ENCODE measurements around the gene AGBL4.
A peak's percentile ranks its signal among the peaks of the same experiment; 100 is the strongest.

The AGBL4 gene

GRCh38 chr1:48808496-48808895 lies 1215.3 kb downstream of the AGBL4 start:
- DNase-seq = no peak

GRCh38 chr1:48807554-48808260 lies 1216.0 kb downstream of the AGBL4 start:
- DNase-seq = no peak

- no peak for DNase-seq
These were observed 1220.3 kb downstream of the AGBL4 start for GRCh38 chr1:48803474-48803873.

- no peak for DNase-seq
These were observed 1228.9 kb downstream of the AGBL4 start for GRCh38 chr1:48794816-48795215.

GRCh38 chr1:48793863-48794262 lies 1229.9 kb downstream of the AGBL4 start:
- no peak for DNase-seq

- no peak for DNase-seq
These were observed 1230.8 kb downstream of the AGBL4 start for GRCh38 chr1:48792961-48793360.

GRCh38 chr1:48790397-48790796 lies 1233.4 kb downstream of the AGBL4 start:
- no peak for DNase-seq

GRCh38 chr1:48789903-48790302 lies 1233.9 kb downstream of the AGBL4 start:
- no peak for DNase-seq

GRCh38 chr1:48785869-48786268 lies 1237.9 kb downstream of the AGBL4 start:
- DNase-seq = no peak

- DNase-seq = no peak
These were observed 1239.5 kb downstream of the AGBL4 start for GRCh38 chr1:48784301-48784700.

- DNase-seq = no peak
These were observed 1246.4 kb downstream of the AGBL4 start for GRCh38 chr1:48777219-48777895.

- DNase-seq = peak; percentile 25
These were observed 1247.1 kb downstream of the AGBL4 start, which contains the start of gene BEND5 for GRCh38 chr1:48776393-48777218. TSS of gene BEND5 (minus strand) at chr1:48776891. CDS start at chr1:48776831, 60 bp downstream.

GRCh38 chr1:48775831-48776392 lies 1247.8 kb downstream of the AGBL4 start:
- no peak for DNase-seq

- no peak for DNase-seq
These were observed 1250.6 kb downstream of the AGBL4 start for GRCh38 chr1:48773133-48773532.

GRCh38 chr1:48772211-48772610 lies 1251.5 kb downstream of the AGBL4 start:
- no peak for DNase-seq

GRCh38 chr1:48771561-48771960 lies 1252.2 kb downstream of the AGBL4 start:
- no peak for DNase-seq

GRCh38 chr1:48767975-48768510 lies 1255.7 kb downstream of the AGBL4 start:
- DNase-seq = no peak

GRCh38 chr1:48765335-48765734 lies 1258.4 kb downstream of the AGBL4 start:
- no peak for DNase-seq

GRCh38 chr1:48761986-48762385 lies 1261.8 kb downstream of the AGBL4 start:
- DNase-seq = no peak

GRCh38 chr1:48761411-48761810 lies 1262.3 kb downstream of the AGBL4 start:
- no peak for DNase-seq

- DNase-seq = no peak
These were observed 1262.9 kb downstream of the AGBL4 start for GRCh38 chr1:48760857-48761256.

- DNase-seq = no peak
These were observed 1264.8 kb downstream of the AGBL4 start for GRCh38 chr1:48758976-48759375.

GRCh38 chr1:48757363-48757762 lies 1266.4 kb downstream of the AGBL4 start:
- DNase-seq = no peak

Data from activated CD4-positive, alpha-beta T cell treated with anti-CD3 and anti-CD28 coated beads for 1 hour (primary cell).